GM18873 (cell line): ENCODE data around the gene DEFB108B.
"Not testable (repeated sequence)": the region's sequence is repeated elsewhere in the genome, so short reads cannot be mapped to it uniquely, and the experiment has no call there.

ENCODE experiments used
- ATAC-seq: cut with Tn5 transposase; IDR thresholded peaks from one replicate; pipeline ENCODE4 v1.9.1; 2021; ENCODE audit warnings: mild to moderate bottlenecking, moderate library complexity, moderate number of reproducible peaks; ENCODE audit not compliant: unreplicated experiment, low FRiP score

The DEFB108B gene

GRCh38 chr11:71832811-71833210 lies at the start of gene DEFB108B:
DEFB108B (plus strand) TSS chr11:71833200; CDS start chr11:71833200, 0 bp downstream.
- ATAC-seq = not testable (repeated sequence)

GRCh38 chr11:71786114-71786847 lies 46.7 kb upstream of the DEFB108B start:
- ATAC-seq = not testable (repeated sequence)

GRCh38 chr11:71786848-71787097 lies 46.2 kb upstream of the DEFB108B start:
- peak; percentile 96 for ATAC-seq

- ATAC-seq = peak; percentile 83
Observed at GRCh38 chr11:71787098-71787823, 45.7 kb upstream of the DEFB108B start.

GRCh38 chr11:71787824-71788454 lies 45.1 kb upstream of the DEFB108B start:
- not testable (repeated sequence) for ATAC-seq

GRCh38 chr11:71789444-71790196 lies 43.4 kb upstream of the DEFB108B start:
- not testable (repeated sequence) for ATAC-seq

- ATAC-seq = not testable (repeated sequence)
Observed at GRCh38 chr11:71791111-71791510, 41.9 kb upstream of the DEFB108B start.

GRCh38 chr11:71792621-71793235 lies 40.3 kb upstream of the DEFB108B start:
- ATAC-seq = not testable (repeated sequence)

GRCh38 chr11:71794386-71795040 lies 38.5 kb upstream of the DEFB108B start:
- ATAC-seq = not testable (repeated sequence)

- not testable (repeated sequence) for ATAC-seq
Observed at GRCh38 chr11:71795236-71795635, 37.8 kb upstream of the DEFB108B start.

- not testable (repeated sequence) for ATAC-seq
Observed at GRCh38 chr11:71796016-71796415, 37.0 kb upstream of the DEFB108B start.

- not testable (repeated sequence) for ATAC-seq
Observed at GRCh38 chr11:71796781-71797180, 36.2 kb upstream of the DEFB108B start.

GRCh38 chr11:71799556-71800128 lies 33.4 kb upstream of the DEFB108B start:
- not testable (repeated sequence) for ATAC-seq

GRCh38 chr11:71800335-71800953 lies 32.6 kb upstream of the DEFB108B start:
- not testable (repeated sequence) for ATAC-seq

GRCh38 chr11:71801026-71801425 lies 32.0 kb upstream of the DEFB108B start:
- not testable (repeated sequence) for ATAC-seq

GRCh38 chr11:71802874-71803273 lies 30.1 kb upstream of the DEFB108B start:
- ATAC-seq = not testable (repeated sequence)

GRCh38 chr11:71804158-71804947 lies 28.6 kb upstream of the DEFB108B start:
- ATAC-seq = not testable (repeated sequence)

- ATAC-seq = not testable (repeated sequence)
Observed at GRCh38 chr11:71812529-71812928, 20.5 kb upstream of the DEFB108B start.
